CD14-positive monocyte (primary cell): Measurements from ENCODE around the gene ATP2A1. TPM values are rescaled to one million over a fixed set of nuclear protein-coding genes. Genes with fewer than 3 reads are reported as not detected.

Source experiments
- DNase-seq, 3 donors: peaks; one replicate each; pipeline ENCODE4 v3.0.0-alpha.2; 2011 to 2022
- H2AFZ ChIP-seq: 2 replicates; pipeline ENCODE4 v1.6.0; 2012; ENCODE audit warnings: mild to moderate bottlenecking, low read depth, low read length, inconsistent platforms; ENCODE audit not compliant: insufficient read depth, poor library complexity, severe bottlenecking
- H3K27ac ChIP-seq, 2 donors: 1 replicate in 1 of 2; 2 replicates in 1 of 2; pipeline ENCODE4 v1.5.1; 2012 to 2013; ENCODE audit warnings: low read length in 2 of 2, control low read depth in 1 of 2, inconsistent platforms in 1 of 2, low read depth in 1 of 2, mild to moderate bottlenecking in 1 of 2
- H3K27me3 ChIP-seq, 2 donors: one replicate each; pipeline versions ENCODE4 v1.6.0 to v1.6.1; 2011 to 2013; ENCODE audit warnings: low read length in 2 of 2; ENCODE audit not compliant: control insufficient read depth in 2 of 2, insufficient read depth in 2 of 2
- H3K36me3 ChIP-seq, 2 donors: replicated peaks in 1 of 2; 1 replicate in 1 of 2; 2 replicates in 1 of 2; pipeline versions ENCODE4 v1.5.1 to v1.6.1; 2012 to 2013; ENCODE audit warnings: low read length in 2 of 2, control low read depth in 1 of 2, inconsistent platforms in 1 of 2, mild to moderate bottlenecking in 1 of 2; ENCODE audit not compliant: insufficient read depth in 2 of 2, control insufficient read depth in 1 of 2
- H3K4me1 ChIP-seq, 2 donors: 1 replicate in 1 of 2; 2 replicates in 1 of 2; pipeline versions ENCODE4 v1.5.1 to v1.6.1; 2012 to 2013; ENCODE audit warnings: low read length in 2 of 2, control low read depth in 1 of 2, inconsistent platforms in 1 of 2, mild to moderate bottlenecking in 1 of 2, moderate library complexity in 1 of 2; ENCODE audit not compliant: insufficient read depth in 2 of 2, control insufficient read depth in 1 of 2
- H3K4me2 ChIP-seq: replicated peaks from 2 replicates; pipeline ENCODE3; 2012; ENCODE audit warnings: low read length, moderate library complexity, mild to moderate bottlenecking; ENCODE audit not compliant: poor library complexity, severe bottlenecking; ENCODE audit errors: extremely low read depth
- H3K4me3 ChIP-seq, 3 experiments: fragments of 200-600 bp in 1 of 3; sonication (generic) in 1 of 3; replicated peaks in 1 of 3; 1 replicate in 2 of 3; 2 replicates in 1 of 3; pipeline ENCODE4 v1.5.1; 2011 to 2013; ENCODE audit warnings: low read length in 3 of 3, mild to moderate bottlenecking in 3 of 3, control low read depth in 2 of 3, low read depth in 2 of 3, inconsistent platforms in 1 of 3, moderate library complexity in 1 of 3
- H3K79me2 ChIP-seq: 2 replicates; pipeline ENCODE4 v1.6.0; 2012; ENCODE audit warnings: mild to moderate bottlenecking, control low read depth, inconsistent platforms, low read length, moderate library complexity; ENCODE audit not compliant: insufficient read depth
- H3K9ac ChIP-seq: 2 replicates; pipeline ENCODE4 v1.6.0; 2017; ENCODE audit warnings: low read length, mild to moderate bottlenecking; ENCODE audit not compliant: insufficient read depth, poor library complexity, severe bottlenecking
- H3K9me3 ChIP-seq, 2 donors: replicated peaks in 1 of 2; 1 replicate in 1 of 2; 2 replicates in 1 of 2; pipeline versions ENCODE4 v1.5.1 to v1.6.1; 2012 to 2013; ENCODE audit warnings: low read length in 2 of 2, control low read depth in 1 of 2; ENCODE audit not compliant: control insufficient read depth in 1 of 2, insufficient read depth in 1 of 2
- H4K20me1 ChIP-seq: 2 replicates; pipeline ENCODE4 v1.6.0; 2012; ENCODE audit warnings: mild to moderate bottlenecking, low read length, control low read depth, moderate library complexity; ENCODE audit not compliant: insufficient read depth
- H3K27ac Mint-ChIP-seq, 7 donors: one replicate each; pipeline ENCODE4 v1.8.0; 2020; ENCODE audit warnings: mild to moderate bottlenecking in 7 of 7, mixed read lengths in 7 of 7, moderate library complexity in 6 of 7, inconsistent platforms in 2 of 7
- H3K27me3 Mint-ChIP-seq, 3 donors: one replicate each; pipeline ENCODE4 v1.8.0; 2021 to 2022; ENCODE audit warnings: low read depth in 3 of 3, mild to moderate bottlenecking in 3 of 3, mixed read lengths in 3 of 3, moderate library complexity in 3 of 3, inconsistent platforms in 1 of 3
- H3K36me3 Mint-ChIP-seq, 2 donors: one replicate each; pipeline ENCODE4 v1.8.0; 2020; ENCODE audit warnings: mixed read lengths in 2 of 2, inconsistent platforms in 1 of 2, mild to moderate bottlenecking in 1 of 2
- H3K4me1 Mint-ChIP-seq: one replicate; pipeline ENCODE4 v1.8.0; 2020; ENCODE audit warnings: mild to moderate bottlenecking, mixed read lengths
- H3K4me3 Mint-ChIP-seq, 2 donors: one replicate each; pipeline ENCODE4 v1.8.0; 2020; ENCODE audit warnings: mild to moderate bottlenecking in 2 of 2, mixed read lengths in 2 of 2, moderate library complexity in 1 of 2
- H3K9me3 Mint-ChIP-seq, 7 donors: one replicate each; pipeline ENCODE4 v1.8.0; 2020 to 2022; ENCODE audit warnings: mixed read lengths in 7 of 7, mild to moderate bottlenecking in 6 of 7, moderate library complexity in 6 of 7, inconsistent platforms in 2 of 7
- CTCF ChIP-seq: fragments of 200-600 bp; IDR thresholded peaks from one replicate; pipeline ENCODE4 v1.8.0; 2022; ENCODE audit warnings: antibody characterized with exemption, mild to moderate bottlenecking
- WGBS: methylation state at CpG from one replicate; pipeline ENCODE4 v1.1.5; 2013; ENCODE audit warnings: missing lambda C conversion rate; ENCODE audit not compliant: insufficient coverage; 5-methylcytosine and 5-hydroxymethylcytosine counted together
- intact Hi-C, 2 donors: fragments of 100-400 bp; cut with micrococcal nuclease; formaldehyde crosslinking; loops; one replicate each; pipeline versions ENCODE4 v1.15.0 to v1.15.1; 2023
- polyA plus RNA-seq, 3 donors: library from polyadenylated mRNA; depleted of rRNA in 1 of 3; unstranded in 2 of 3; stranded (reverse) in 1 of 3; fragments of 300-500 nt in 2 of 3; fragments of >200 nt in 1 of 3; fragmentation: Illumina TruSeq in 2 of 3; gene quantifications; 1 replicate in 2 of 3; 2 replicates in 1 of 3; pipeline ENCODE4 v1.2.3, GENCODE V29; 2012 to 2021

Gene ATP2A1
- polyA plus RNA-seq, 3 donors: 0.57 TPM; not detected in 2

GRCh38 chr16:28882551-28883160 is 4.4 kb downstream of the ATP2A1 start:
- Histone ChIP-seq H3K9me3 (no peaks in the 10 kb centered on the region), H3K4me3 (no peak overlapping the region), H3K4me2 (no peak overlapping the region), H3K79me2 (no peaks in the 10 kb centered on the region), H3K4me1 (peaks cover 14 to 19% of the 10 kb centered on the region in 2 donors), H3K9ac (no peak overlapping the region), H3K27ac (no peak overlapping the region), H2AFZ (no peak overlapping the region), H4K20me1 (no peaks in the 10 kb centered on the region), H3K27me3 (peaks cover 0 to 11% of the 10 kb centered on the region in 2 donors), H3K36me3 (no peaks in the 10 kb centered on the region)
- H3K4me1 Mint-ChIP-seq: peaks cover 17% of the 10 kb centered on the region
- H3K27me3 Mint-ChIP-seq: peaks cover 19 to 26% (median 20%) of the 10 kb centered on the region in 3 donors
- TF ChIP-seq CTCF: no peak
- intact Hi-C loops: loop anchor here in 1 of 2 donors (5.0 kb wide), 1 partner anchor 35 kb away; no protein-coding TSS in a partner anchor
- WGBS: 82% methylated on average over 19 of the region's 24 CpGs
- H3K4me3 Mint-ChIP-seq: no peak overlapping the region
- H3K9me3 Mint-ChIP-seq: peaks cover 0 to 3% (median 0%) of the 10 kb centered on the region in 7 donors
- DNase-seq: peak in 1 of 3 donors; percentile 1
- no peak overlapping the region for H3K27ac Mint-ChIP-seq
- no peaks in the 10 kb centered on the region for H3K36me3 Mint-ChIP-seq

- intact Hi-C loops: loop anchor here in 1 of 2 donors (5.0 kb wide), 1 partner anchor 34 kb away; no protein-coding TSS in a partner anchor
- Mint-ChIP-seq H3K4me1 (peaks cover 17% of the 10 kb centered on the region), H3K27ac (no peak overlapping the region), H3K27me3 (peaks cover 19 to 24% (median 20%) of the 10 kb centered on the region in 3 donors), H3K36me3 (no peaks in the 10 kb centered on the region), H3K4me3 (no peak overlapping the region), H3K9me3 (peaks cover 0 to 3% (median 0%) of the 10 kb centered on the region in 7 donors)
- Histone ChIP-seq H3K27ac (no peak overlapping the region), H3K79me2 (no peaks in the 10 kb centered on the region), H3K27me3 (peaks cover 0 to 11% of the 10 kb centered on the region in 2 donors), H3K4me2 (no peak overlapping the region), H3K9ac (no peak overlapping the region), H4K20me1 (no peaks in the 10 kb centered on the region), H2AFZ (no peak overlapping the region), H3K4me1 (peaks cover 14 to 19% of the 10 kb centered on the region in 2 donors), H3K4me3 (no peak overlapping the region), H3K36me3 (no peaks in the 10 kb centered on the region), H3K9me3 (no peaks in the 10 kb centered on the region)
- TF ChIP-seq CTCF: no peak
- 86% methylated on average over 13 of the region's 25 CpGs for WGBS
- DNase-seq: no peak
These were observed 5.1 kb downstream of the ATP2A1 start for GRCh38 chr16:28883221-28883996.
